Lower leg skin (tissue), 3 donors: ENCODE results near the gene HOXC12.

ENCODE experiments used
- CTCF ChIP-seq, 3 donors: fragments of 450-650 bp; IDR thresholded peaks; one replicate each; pipeline ENCODE4 v1.5.1; 2016; ENCODE audit warnings: antibody characterized with exemption in 3 of 3, mild to moderate bottlenecking in 3 of 3, moderate library complexity in 2 of 3
- POLR2A ChIP-seq, 2 donors: fragments of 450-650 bp; IDR thresholded peaks; one replicate each; pipeline ENCODE4 v1.6.1; 2016 to 2017; ENCODE audit warnings: antibody characterized with exemption in 2 of 2, mild to moderate bottlenecking in 1 of 2, moderate library complexity in 1 of 2

GRCh38 chr12:53950789-53951576 is 3.7 kb upstream of the HOXC12 start:
- no peak for TF ChIP-seq POLR2A (IDR thresholded peaks at IDR 0.05)
- no peak for TF ChIP-seq CTCF (IDR thresholded peaks at IDR 0.05)
